ENCODE data around the gene PRICKLE3. TPM values are rescaled to one million over a fixed set of nuclear protein-coding genes. Genes with fewer than 3 reads are reported as not detected.

Gene PRICKLE3, protein sequence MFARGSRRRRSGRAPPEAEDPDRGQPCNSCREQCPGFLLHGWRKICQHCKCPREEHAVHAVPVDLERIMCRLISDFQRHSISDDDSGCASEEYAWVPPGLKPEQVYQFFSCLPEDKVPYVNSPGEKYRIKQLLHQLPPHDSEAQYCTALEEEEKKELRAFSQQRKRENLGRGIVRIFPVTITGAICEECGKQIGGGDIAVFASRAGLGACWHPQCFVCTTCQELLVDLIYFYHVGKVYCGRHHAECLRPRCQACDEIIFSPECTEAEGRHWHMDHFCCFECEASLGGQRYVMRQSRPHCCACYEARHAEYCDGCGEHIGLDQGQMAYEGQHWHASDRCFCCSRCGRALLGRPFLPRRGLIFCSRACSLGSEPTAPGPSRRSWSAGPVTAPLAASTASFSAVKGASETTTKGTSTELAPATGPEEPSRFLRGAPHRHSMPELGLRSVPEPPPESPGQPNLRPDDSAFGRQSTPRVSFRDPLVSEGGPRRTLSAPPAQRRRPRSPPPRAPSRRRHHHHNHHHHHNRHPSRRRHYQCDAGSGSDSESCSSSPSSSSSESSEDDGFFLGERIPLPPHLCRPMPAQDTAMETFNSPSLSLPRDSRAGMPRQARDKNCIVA
- 10 to 100 TPM; 18.4 to 19.4 TPM for total RNA-seq

DNA sequence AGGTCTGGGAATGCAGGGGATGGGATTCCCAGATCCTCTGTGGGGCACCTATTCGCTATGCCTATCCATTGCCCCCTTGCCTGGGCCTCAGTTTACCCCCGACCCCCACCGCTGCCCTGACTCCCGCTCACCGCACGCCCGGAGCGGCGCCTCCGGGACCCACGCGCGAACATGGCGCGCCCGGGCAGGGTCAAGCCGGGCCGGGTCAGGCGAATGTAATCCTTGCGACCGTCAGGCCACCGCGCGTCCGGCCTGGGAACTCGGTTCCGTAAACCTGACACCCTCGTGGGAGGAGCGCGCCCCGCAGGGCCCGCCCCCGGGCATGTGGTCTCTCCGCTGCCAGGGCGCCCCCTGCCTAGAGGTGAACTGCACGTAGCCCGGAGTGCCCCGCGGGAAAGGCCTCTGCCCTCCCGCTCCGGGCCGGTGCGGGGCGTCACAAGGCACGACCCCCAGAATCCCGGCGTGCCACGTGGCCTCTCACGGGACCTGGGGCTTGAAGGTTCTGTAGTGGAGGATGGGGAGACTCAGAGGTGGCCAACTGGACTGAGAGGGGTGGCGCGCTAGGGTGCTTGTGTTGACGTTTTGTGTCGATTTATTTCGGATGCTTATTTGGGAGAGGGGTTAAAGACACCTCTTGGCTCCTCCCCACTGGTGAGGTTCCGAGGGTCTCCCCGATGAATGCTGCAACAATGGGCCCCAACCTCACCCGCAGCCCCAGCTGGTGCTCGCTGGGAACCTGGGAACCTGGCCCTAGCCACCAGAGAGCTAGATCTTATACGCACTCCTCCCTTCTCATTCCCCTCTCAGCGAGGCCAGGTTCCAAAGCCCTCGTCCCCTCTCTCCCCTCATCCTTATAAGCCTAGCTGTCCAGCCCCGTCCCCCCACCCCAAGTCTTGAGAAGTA, at the start of gene PRICKLE3:
Gene PRICKLE3, minus strand, starts transcription at position 249 of the 903 bp plus-strand sequence. Its CDS starts 76 bp downstream, at position 173.
- ChIA-PET POLR2A (interaction anchor here (0.6 kb wide), 1 partner anchor 49 kb away, joined by 3 read pairs; the partner anchor contains the start of gene CCDC22), CTCF (interaction anchor here (0.6 to 1.2 kb wide), 2 partner anchors 30 to 225 kb away, joined by 3 to 4 read pairs; no protein-coding TSS in a partner anchor)

DNA sequence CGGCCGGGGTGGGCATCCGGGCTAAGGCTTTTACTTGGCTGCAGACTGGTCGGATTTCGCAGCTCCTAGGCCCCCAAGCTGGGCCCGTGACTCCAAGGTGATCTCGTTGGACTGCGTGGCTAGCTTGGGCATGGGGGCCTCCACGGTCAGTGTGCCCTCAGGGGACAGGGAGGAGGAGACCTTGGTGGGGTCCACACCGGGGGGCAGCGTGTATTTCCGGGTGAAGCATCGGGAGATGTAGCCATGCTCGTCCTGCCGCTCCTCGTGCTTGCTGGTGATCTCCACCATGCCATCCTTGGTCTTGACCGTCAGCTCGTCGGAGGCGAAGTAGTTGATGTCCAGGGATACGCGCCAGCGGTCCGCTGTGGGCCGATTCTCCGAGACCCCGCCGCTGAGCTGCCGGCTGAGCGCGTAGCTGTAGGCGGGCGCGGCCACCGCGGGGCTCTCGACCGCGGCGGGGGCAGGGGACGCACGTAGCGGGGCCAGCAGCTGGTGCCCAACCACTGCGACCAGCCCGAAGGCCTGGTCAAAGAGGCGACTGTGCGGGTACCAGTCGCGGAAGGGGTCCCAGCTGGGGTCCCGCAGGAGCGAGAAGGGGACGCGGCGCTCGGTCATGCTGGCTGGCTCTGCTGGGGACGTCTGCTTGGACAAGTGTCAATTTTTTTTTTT, 47.8 kb upstream of the PRICKLE3 start:
- POLR2A ChIA-PET = no interaction called here

DNA sequence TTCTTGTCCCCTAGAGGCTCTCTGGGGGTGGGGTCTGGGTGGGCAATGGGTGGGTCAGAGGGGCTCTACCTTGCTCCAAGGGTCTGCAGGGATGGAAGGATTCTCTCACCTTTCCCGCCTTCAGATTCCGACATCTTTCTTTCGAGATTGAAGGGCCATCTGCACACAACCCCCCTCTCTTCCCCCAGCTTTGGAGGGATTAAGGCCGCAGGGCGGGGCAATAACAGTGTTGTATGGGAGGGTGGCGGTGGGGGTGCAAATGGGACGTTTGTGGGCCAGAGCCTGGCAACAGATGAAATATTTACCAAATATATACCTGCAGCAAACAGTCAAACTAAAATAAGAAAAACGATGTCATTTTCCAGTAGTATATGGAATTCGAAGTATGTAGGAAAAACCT, 47.0 kb upstream of the PRICKLE3 start, which contains the start of gene CACNA1F:
Gene CACNA1F, minus strand, starts transcription at position 165 of the 400 bp plus-strand sequence. Its CDS starts 31 bp downstream, at position 134.
- ChIA-PET POLR2A (no interaction called here), CTCF (no interaction called here)

More for the DNA sequence above, 47.8 kb upstream of the PRICKLE3 start:
- CTCF ChIA-PET = no interaction called here

DNA sequence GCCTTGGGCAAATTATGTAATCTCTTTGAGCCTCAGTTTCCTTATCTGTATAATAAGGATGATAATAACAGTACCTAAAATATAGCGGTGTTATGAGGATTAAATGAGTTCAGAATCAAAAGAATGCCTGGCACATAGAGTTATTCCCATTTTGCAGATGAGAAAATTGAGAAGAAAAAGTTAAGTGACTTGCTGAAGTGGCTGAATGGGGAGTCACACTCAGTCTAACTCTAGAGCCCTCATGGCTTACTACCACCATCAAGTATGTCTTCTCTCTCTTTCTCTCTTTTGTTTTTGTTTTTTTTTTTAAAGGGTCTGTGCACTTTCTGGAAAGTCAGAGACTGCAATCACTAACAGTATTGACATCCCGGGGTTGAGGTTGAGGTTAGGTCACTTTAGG, 46.4 kb upstream of the PRICKLE3 start:
- ChIA-PET POLR2A (no interaction called here), CTCF (no interaction called here)

DNA sequence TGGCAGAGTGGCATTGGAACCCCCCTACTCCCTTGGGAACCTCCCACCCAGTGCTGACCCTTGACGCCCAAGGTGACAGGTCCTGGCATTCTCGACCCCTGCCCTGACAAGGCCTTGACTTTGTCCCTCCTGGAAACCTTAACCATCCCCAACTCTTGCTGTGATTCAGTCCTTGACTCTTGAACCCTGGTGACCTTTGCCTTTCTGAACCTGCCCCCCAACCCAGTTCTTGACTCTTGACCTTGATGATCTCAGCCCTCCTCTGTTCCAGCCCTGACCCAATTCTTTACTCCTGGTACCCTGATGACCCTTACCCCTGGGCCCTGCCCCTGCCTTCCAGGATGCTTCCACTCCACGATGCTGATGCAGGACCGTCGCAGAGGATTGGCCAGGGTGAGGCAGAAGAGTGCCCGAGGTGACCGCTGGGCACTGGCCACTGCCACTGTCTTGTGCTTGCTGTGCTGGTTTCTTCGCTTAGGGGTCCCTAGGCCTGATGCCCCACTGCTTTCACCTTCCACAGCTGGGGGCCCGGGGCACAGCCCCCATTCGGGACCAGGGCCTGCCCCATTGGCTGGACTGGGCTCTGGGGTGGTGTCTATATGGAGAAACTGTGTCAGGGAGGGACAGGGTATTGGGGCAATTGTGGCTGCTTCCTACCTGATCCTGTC, 45.3 kb upstream of the PRICKLE3 start:
- POLR2A ChIA-PET = no interaction called here
- CTCF ChIA-PET = interaction anchor here (1.0 kb wide), 1 partner anchor 41 kb away, joined by 3 read pairs; no protein-coding TSS in a partner anchor

DNA sequence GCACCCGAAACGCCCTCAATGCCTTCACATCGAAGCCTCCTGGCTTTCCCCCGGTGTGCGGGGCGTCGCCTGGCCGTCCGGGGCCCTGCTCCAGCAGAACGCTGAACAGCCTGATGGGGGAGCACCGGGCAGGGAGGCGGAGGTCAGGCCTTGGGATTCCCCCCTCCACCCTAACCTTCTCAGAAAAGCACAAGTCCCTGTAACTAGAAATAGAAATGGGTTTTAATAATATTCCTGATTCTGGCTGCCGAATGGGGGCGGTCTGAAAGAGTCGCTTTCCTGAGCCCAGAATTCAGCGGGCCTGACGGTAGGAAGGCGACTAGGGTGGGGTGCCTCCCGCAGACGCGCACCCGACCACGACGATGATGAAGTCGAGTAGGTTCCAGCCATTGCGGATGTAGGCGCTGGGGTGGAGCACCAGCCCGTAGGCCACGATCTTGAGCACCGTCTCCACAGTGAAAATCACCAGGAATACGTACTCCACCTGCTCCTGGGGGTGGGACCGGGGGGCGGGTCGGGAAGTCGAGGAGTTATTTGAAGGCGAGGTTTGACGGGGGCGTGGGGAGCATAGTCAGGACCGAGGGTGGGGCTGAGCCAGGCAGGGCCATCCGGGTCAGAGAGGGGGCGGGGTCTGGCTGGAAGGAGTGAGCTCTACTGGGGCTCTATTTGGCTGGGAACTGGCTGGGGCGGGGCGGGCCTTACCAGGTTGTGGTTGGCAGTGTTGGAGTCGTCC, 44.5 kb upstream of the PRICKLE3 start:
- ChIA-PET POLR2A (no interaction called here), CTCF (interaction anchor here (1.0 kb wide), 1 partner anchor 40 kb away, joined by 3 read pairs; no protein-coding TSS in a partner anchor)

DNA sequence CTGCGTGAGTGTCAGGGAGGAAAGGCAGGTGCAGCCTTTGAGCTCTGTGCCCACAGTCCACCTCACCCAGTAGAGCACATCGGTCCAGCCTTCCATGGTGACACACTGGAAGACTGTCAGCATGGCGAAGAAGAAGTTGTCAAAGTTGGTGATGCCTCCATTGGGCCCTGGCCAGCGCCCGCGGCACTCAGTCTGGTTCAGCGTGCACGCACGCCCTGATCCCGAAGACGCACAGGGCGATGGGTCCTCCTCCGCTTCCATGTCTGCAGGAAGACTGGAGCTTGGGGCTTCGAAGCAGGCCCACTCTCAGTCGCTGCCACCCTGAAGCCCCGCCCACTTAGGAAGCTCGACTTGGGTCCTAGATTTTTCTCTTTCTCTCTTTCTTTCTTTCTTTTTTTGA, 42.0 kb upstream of the PRICKLE3 start:
- POLR2A ChIA-PET = no interaction called here
- CTCF ChIA-PET = no interaction called here

DNA sequence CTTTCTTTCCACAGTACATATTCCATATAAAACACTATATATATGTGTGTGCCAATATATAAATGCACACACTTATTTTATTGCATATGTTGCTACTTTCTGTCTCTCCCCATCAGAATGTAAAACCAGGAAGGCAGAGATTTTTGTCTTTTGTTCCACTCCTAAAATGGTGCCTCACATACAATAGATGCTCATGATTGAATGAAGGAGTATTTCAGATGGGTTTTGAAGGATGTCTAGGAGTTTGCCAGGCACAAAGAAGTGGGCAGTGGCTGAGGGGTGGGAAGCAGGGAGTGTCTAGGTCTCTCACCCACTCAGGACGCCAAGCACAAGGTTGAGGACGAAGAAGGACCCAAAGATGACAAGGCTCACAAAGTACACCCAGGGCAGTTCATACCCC, 41.6 kb upstream of the PRICKLE3 start:
- ChIA-PET POLR2A (no interaction called here), CTCF (no interaction called here)

DNA sequence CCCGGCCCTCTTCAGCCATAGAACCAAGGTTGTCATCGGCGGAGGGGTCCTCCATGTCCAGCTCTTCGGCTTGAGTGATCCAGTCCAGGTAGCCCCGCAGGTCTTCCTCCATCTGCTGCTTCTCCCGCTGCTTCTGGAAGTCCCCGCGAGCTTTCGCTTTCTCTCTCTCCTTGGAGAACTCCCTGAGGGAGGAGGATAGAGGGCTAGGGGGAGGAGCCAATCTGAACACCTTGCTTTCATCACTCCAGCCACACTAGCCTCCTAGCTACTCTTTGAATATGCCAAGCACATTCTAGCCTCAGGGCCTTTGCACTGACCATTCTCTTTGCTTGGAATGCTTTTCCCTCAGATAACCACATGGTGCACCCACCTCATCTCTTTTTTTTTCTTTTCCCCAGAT, 40.8 kb upstream of the PRICKLE3 start:
- POLR2A ChIA-PET = no interaction called here
- CTCF ChIA-PET = no interaction called here

DNA sequence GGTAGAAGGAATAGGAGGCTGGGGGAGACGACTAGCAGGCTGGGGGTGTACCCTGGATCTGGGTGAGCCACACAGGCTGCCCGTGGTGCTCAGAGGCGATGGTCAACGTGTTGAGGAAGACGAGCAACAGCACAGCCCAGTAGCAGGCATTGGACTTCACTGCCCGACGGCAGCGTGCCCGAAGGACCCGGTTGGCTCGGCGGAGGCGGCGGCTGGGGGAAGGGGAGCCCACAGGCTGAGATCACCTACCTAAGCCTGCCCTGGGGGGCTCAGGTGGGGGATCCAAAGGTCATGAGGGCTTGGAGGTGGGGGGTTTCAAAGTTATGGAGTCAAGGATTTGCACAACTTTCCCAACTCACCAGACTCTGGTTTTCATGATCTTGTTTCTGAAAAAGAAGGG, 39.7 kb upstream of the PRICKLE3 start:
- ChIA-PET POLR2A (no interaction called here), CTCF (no interaction called here)

DNA sequence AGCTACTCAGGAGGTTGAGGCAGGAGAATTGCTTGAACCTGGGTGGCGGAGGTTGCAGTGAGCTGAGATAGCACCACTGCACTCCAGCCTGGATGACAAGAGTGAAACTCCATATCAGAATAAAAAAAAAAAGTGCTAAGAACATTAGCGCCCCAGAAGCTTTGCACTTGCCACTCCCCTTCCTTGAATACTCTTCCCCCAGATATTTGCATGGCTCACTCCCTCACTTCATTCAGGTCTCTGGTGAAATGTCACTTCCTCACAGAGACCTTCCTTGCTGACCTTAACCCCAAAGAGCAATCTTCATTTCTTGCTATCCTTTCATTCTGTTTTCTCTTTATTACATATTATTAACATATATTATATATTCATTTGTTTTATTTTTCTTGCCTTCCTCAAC, 35.7 kb upstream of the PRICKLE3 start:
- POLR2A ChIA-PET = no interaction called here
- CTCF ChIA-PET = no interaction called here

DNA sequence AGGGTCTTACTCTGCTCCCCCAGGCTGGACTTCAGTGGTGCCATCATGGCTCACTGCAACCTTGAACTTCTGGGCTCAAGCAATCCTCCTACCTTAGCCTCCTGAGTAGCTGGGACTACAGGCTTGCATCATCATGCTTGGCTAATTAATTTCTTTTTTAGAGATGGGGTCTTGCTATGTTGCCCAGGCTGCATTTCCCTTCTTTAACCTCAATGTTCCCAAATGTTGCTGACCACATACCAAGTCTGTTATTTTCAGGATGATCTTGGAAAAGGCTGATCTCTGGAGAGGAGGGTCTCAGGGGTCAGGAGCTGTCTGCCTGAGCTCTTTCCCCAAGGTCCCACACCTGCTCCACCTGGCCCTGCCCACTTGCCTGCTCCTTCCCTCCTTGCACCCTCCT, 33.9 kb upstream of the PRICKLE3 start:
- ChIA-PET CTCF (no interaction called here), POLR2A (no interaction called here)

DNA sequence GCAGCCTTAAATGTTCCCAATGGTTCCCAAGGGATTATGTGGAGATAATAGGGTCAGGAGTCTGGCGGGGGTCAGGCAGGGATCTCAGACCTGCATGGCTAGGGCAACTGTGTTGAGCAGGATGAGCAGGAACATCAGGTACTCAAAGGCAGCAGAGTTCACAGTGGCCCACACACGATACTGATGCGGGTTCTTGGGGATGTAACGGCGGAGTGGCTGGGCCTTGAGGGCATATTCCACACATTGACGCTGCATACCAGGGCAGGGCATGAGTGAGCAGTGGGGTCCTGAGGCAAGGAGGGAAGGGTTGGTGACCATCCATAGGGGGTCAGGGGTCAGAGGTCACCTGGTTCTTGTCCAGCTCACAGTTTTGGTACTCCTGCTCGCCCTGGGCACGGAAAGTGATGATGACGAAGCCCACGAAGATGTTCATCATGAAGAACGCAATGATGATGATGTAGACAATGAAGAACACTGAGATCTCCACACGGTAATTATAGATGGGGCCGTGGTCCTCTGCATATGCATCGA, 28.9 kb upstream of the PRICKLE3 start:
- ChIA-PET CTCF (no interaction called here), POLR2A (no interaction called here)

DNA sequence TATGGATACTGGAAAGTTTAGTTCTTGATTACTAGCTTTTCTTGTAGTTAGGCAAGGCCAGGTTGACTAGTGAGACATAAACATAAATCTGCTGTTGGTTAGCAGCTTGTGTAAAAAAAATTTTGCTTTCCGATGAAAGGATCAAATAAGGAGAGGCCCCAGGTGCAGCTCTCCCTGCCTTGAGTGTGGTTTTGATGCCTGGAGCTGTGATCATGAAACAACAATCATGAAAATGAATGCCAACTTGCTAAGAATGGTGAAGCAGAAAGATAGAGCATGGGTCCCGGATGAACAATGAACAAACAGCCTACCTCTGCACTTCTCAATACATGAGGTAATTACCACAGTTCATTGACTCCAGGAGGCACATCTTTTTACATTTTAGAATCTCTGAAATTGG, 28.2 kb upstream of the PRICKLE3 start:
- CTCF ChIA-PET = no interaction called here
- POLR2A ChIA-PET = no interaction called here

DNA sequence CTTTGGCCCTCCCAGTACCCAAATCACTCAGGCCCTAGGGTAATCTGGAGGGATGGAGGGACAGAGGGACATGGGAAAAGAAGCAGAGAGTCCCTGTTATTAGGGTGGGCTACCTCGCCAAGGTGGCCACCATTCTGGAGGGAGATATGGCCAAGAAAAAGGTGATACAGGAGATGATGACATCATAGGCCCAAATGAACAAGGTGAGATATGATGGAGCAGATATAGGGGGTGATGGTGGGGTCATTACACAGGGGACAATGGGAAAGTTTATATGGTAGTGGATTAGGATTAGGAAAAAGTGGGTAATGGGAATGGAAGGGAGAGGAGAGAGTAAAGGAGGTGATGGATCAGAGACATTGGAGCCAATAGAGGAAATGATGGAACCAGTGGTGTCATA, 26.7 kb upstream of the PRICKLE3 start:
- CTCF ChIA-PET = no interaction called here
- POLR2A ChIA-PET = no interaction called here

DNA sequence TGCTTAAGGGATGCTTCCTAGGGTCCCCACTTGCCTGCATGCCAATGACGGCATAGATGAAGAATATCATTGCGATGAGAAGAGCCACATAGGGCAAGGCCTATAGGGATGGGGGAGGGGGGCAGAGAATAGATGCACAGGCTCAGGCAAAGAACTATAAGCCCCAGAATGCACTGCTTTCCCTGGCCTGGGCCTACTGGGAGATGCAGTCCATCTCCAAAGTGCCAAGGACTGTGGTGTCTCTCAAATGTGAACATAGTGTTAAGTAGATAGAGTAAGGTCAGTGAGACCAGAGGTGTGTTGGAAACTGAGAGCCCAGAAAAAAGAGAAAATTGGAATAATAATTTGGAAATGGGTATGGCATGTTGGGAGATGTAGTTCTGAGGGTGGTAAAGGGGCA, 26.0 kb upstream of the PRICKLE3 start:
- ChIA-PET POLR2A (no interaction called here), CTCF (no interaction called here)

DNA sequence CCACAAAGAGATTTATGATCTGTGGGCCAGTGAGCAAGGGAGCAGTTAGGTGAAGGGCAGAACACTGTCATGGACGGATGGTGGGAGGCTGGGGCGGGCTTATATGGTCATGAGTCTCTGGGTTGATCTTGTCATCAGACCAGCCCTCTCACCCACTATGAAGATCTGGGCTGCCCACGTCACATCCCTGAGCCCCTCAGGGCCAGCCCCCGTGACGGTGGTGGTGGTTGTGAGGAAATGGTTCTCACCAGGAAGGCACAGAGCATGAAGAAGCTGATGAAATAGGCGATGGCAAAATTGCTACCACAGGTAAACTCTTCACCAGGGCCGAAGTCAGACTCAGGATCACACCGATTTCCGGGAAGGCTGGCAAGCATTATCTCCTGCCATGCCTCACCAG, 24.9 kb upstream of the PRICKLE3 start:
- POLR2A ChIA-PET = no interaction called here
- CTCF ChIA-PET = no interaction called here

DNA sequence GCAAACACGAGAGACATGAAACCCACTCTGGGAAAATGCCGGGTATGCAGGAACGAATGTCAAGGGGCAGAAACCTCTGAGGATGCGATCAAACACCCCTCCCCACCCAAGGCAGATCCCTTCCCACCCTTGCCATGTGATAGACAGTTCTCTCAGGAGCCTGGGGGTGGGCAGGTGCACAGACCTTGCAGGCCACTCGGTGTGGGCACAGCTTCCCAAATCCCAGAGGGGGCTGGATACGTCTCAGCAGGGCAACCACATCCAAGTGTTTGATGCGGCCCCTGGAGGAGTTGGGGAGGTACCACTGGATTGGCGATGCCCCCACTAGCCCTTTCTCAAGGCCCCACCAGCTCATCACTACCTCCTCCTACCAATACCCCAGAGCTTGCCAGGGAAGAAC, 24.2 kb upstream of the PRICKLE3 start:
- ChIA-PET POLR2A (no interaction called here), CTCF (no interaction called here)
